PC-3 (cell line): ENCODE data around the gene QPCT. TPM values are rescaled to one million over a fixed set of nuclear protein-coding genes. Genes with fewer than 3 reads are reported as not detected.

Experiments used
- ATAC-seq: fragments of 200-7000 bp; cut with Tn5 transposase; 2 replicates; pipeline ENCODE4 v1.9.1; 2020; ENCODE audit warnings: mild to moderate bottlenecking, moderate library complexity
- BruUV-seq: library from RNA; stranded (reverse); fragments of 400-500 nt; replicated peaks from 2 replicates; lab custom pipeline; 2021; lab: Mats Ljungman, UMichigan
- CTCF ChIA-PET: fragments of 300-600 bp; sonication (Branson Sonifier 250); formaldehyde crosslinking; loops from one replicate; lab custom pipeline; 2022; ENCODE audit warnings: antibody characterized with exemption; lab: Charles Lee
- POLR2A ChIA-PET: fragments of 300-600 bp; sonication (Branson Sonifier 250); formaldehyde crosslinking; loops from one replicate; lab custom pipeline; 2022; ENCODE audit warnings: antibody characterized with exemption; ENCODE audit not compliant: unreplicated experiment; lab: Charles Lee
- DNase-seq: peaks from one replicate; pipeline ENCODE4 v3.0.0-alpha.2; 2015
- H2AFZ ChIP-seq: fragments of 300-600 bp; sonication (generic); 2 replicates; pipeline ENCODE4 v1.6.0; 2016; ENCODE audit warnings: antibody characterized with exemption, low read length
- H3F3A ChIP-seq: fragments of 300-600 bp; sonication (generic); one replicate; pipeline ENCODE4 v1.6.0; 2017; ENCODE audit warnings: antibody characterized with exemption, low read length, control low read depth, mild to moderate bottlenecking; ENCODE audit not compliant: unreplicated experiment
- H3K27ac ChIP-seq: fragments of 300-600 bp; sonication (generic); 2 replicates; pipeline ENCODE4 v1.5.1; 2016; ENCODE audit warnings: mild to moderate bottlenecking, low read length
- H3K27me3 ChIP-seq: fragments of 300-600 bp; sonication (generic); 2 replicates; pipeline ENCODE4 v1.6.1; 2016; ENCODE audit warnings: low read length, mixed read lengths
- H3K36me3 ChIP-seq: fragments of 300-600 bp; sonication (generic); 2 replicates; pipeline ENCODE4 v1.6.1; 2016; ENCODE audit warnings: low read depth, mixed run types, low read length, mixed read lengths
- H3K4me1 ChIP-seq: fragments of 300-600 bp; sonication (generic); 2 replicates; pipeline ENCODE4 v1.5.1; 2016; ENCODE audit warnings: low read length; ENCODE audit not compliant: insufficient read depth
- H3K4me2 ChIP-seq: fragments of 300-600 bp; sonication (generic); 2 replicates; pipeline ENCODE4 v1.6.0; 2016; ENCODE audit warnings: low read length
- H3K4me3 ChIP-seq: fragments of 300-600 bp; sonication (generic); 2 replicates; pipeline ENCODE4 v1.5.1; 2016; ENCODE audit warnings: mild to moderate bottlenecking, low read length, mixed read lengths
- H3K79me2 ChIP-seq: fragments of 300-600 bp; sonication (generic); 2 replicates; pipeline ENCODE4 v1.6.1; 2017; ENCODE audit warnings: low read length, mixed read lengths
- H3K9ac ChIP-seq: fragments of 300-600 bp; sonication (generic); 2 replicates; pipeline ENCODE4 v1.6.0; 2016; ENCODE audit warnings: mild to moderate bottlenecking, low read length
- H3K9me2 ChIP-seq: fragments of 300-600 bp; sonication (generic); replicated peaks from 2 replicates; pipeline ENCODE4 v1.6.1; 2016; ENCODE audit warnings: mixed run types, low read length, mixed read lengths
- H3K9me3 ChIP-seq: fragments of 300-600 bp; sonication (generic); 2 replicates; pipeline ENCODE4 v1.6.1; 2016; ENCODE audit warnings: low read length, mixed read lengths
- H4K20me1 ChIP-seq: fragments of 300-600 bp; sonication (generic); 2 replicates; pipeline ENCODE4 v1.6.1; 2016; ENCODE audit warnings: low read length, mixed read lengths
- CTCF ChIP-seq: fragments of 300-600 bp; sonication (generic); conservative IDR thresholded peaks from 2 replicates; pipeline ENCODE4 v1.5.1; 2017; ENCODE audit warnings: antibody characterized with exemption, low read depth, mild to moderate bottlenecking, low read length
- EZH2 ChIP-seq: fragments of 300-600 bp; sonication (generic); IDR thresholded peaks from one replicate; pipeline ENCODE4 v1.6.1; 2017; ENCODE audit warnings: antibody characterized with exemption, mild to moderate bottlenecking, low read length; ENCODE audit not compliant: unreplicated experiment
- EZH2phosphoT487 ChIP-seq: fragments of 300-600 bp; sonication (generic); IDR thresholded peaks from 2 replicates; pipeline ENCODE4 v1.6.1; 2018; ENCODE audit warnings: mild to moderate bottlenecking, antibody characterized with exemption, low read length, borderline replicate concordance
- intact Hi-C: fragments of 100-400 bp; cut with micrococcal nuclease; formaldehyde crosslinking; loops from 2 replicates; pipeline ENCODE4 v1.9.0; 2023
- total RNA-seq: library from RNA; depleted of rRNA; stranded (reverse); fragments of >200 nt; gene quantifications from 2 replicates; pipeline ENCODE4 v1.2.3, GENCODE V29; 2014

The QPCT gene
- total RNA-seq, 1 experiment from 2014 or later: not detected

- peaks cover 26% of the 10 kb centered on the region for H3K4me1 ChIP-seq
- ChIA-PET POLR2A (interaction anchor here (0.6 kb wide), 1 partner anchor 1170 kb away, joined by 3 read pairs; no protein-coding TSS in a partner anchor), CTCF (no interaction called here)
- H3K4me3 ChIP-seq: peak within 1 kb of the TSS; percentile 93
- peaks cover 7% of the 10 kb centered on the region; the same call in 1 of the 2 replicates for H4K20me1 ChIP-seq
- H3K27ac ChIP-seq: peak within 1 kb of the TSS; percentile 44
- H3F3A ChIP-seq: no peaks in the 10 kb centered on the region
- no peaks in the 10 kb centered on the region for H3K9me3 ChIP-seq
- H3K79me2 ChIP-seq: peaks cover 41% of the 10 kb centered on the region
- peak within 1 kb of the TSS; percentile 82 for H3K9ac ChIP-seq
- no peaks in the 10 kb centered on the region for H3K9me2 ChIP-seq
- H3K27me3 ChIP-seq: no peaks in the 10 kb centered on the region
- H2AFZ ChIP-seq: peak within 1 kb of the TSS; percentile 86
- peak; percentile 69 for DNase-seq
- intact Hi-C loops: loop anchor here (2.0 to 5.0 kb wide), 3 partner anchors 52 to 262 kb away; no protein-coding TSS in a partner anchor
- H3K36me3 ChIP-seq: no peaks in the 10 kb centered on the region; the same call in 1 of the 2 replicates
- peak; percentile 70 for ATAC-seq
- H3K4me2 ChIP-seq: peak within 1 kb of the TSS; percentile 86
- TF ChIP-seq CTCF: no peak
- no peak for TF ChIP-seq EZH2
- TF ChIP-seq EZH2phosphoT487: no peak
- BruUV-seq: TSS peak; percentile 60
Observed at GRCh38 chr2:37324786-37325624, 19.4 kb upstream of the QPCT start, which contains the start of gene PRKD3. Gene PRKD3, minus strand, starts transcription at chr2:37324833. Its CDS starts 8,309 bp downstream, at chr2:37316524.

GRCh38 chr2:37325625-37326071 lies 18.8 kb upstream of the QPCT start:
- H4K20me1 ChIP-seq: peaks cover 7% of the 10 kb centered on the region; the same call in 1 of the 2 replicates
- intact Hi-C loops: loop anchor here (2.0 to 5.0 kb wide), 3 partner anchors 51 to 262 kb away; no protein-coding TSS in a partner anchor
- no peaks in the 10 kb centered on the region for H3K9me2 ChIP-seq
- peak overlapping the region; percentile 44 for H3K27ac ChIP-seq
- no peaks in the 10 kb centered on the region; the same call in 1 of the 2 replicates for H3K36me3 ChIP-seq
- POLR2A ChIA-PET: no interaction called here
- H3K9me3 ChIP-seq: no peaks in the 10 kb centered on the region
- peaks cover 36% of the 10 kb centered on the region for H3K79me2 ChIP-seq
- TF ChIP-seq EZH2phosphoT487 (no peak), CTCF (no peak), EZH2 (no peak)
- peaks cover 26% of the 10 kb centered on the region for H3K4me1 ChIP-seq
- peak overlapping the region; percentile 83 for H2AFZ ChIP-seq
- no TSS peak for BruUV-seq
- H3K9ac ChIP-seq: peak overlapping the region; percentile 82
- DNase-seq: no peak
- peak overlapping the region; percentile 82 for H3K4me2 ChIP-seq
- no peaks in the 10 kb centered on the region for H3F3A ChIP-seq
- ATAC-seq: no peak
- CTCF ChIA-PET: interaction anchor here (0.6 kb wide), 1 partner anchor 23 kb away, joined by 3 read pairs; no protein-coding TSS in a partner anchor
- H3K4me3 ChIP-seq: peak overlapping the region; percentile 93
- H3K27me3 ChIP-seq: no peaks in the 10 kb centered on the region
